Measurements from ENCODE around the gene RTP3. TPM values are rescaled to one million over a fixed set of nuclear protein-coding genes. Genes with fewer than 3 reads are reported as not detected.

Gene RTP3
- total and polyA plus RNA-seq, 2 of the 8 experiments (the other 6 are each of a cell fraction or from before 2014, with no cell fraction given) = 0.08 TPM; not detected in 1

DNA sequence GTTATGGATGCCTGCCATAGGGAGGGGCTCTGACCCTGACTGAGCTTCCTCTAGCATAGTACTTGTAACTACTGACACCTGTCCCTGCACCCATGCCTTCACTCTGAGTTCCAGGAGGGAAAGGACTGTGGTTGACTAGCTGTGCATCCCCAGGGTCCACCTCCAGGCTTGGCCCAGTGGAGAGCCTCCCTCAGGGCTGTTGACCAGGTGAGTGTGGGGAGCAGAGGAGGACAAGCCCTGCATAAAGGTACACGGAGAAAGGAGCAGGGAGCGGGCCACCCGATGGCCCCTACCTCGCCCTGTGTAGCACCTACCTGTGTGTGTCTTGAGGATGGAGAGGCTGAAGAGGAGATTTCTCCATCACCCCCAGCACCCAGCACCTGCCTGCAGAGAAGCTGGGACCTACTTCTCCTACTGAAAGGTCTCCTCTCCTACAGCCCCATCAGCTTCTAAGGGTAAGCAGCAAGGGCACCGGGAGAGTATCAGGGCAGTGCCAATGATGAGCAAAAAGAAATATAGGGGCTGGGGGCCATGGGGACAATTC, 26.3 kb upstream of the RTP3 start:
- POLR2A ChIA-PET (ENCODE audit: partially characterized antibody) = interaction anchor here (0.6 kb wide), 1 partner anchor 112 kb away, joined by 3 read pairs; no protein-coding TSS in a partner anchor

More for the DNA sequence above, 26.3 kb upstream of the RTP3 start:
- no peak overlapping the region for H3K4me2 ChIP-seq (ENCODE audit: insufficient read depth in 1 of 2, low read depth in 2 of 2, low read length in 2 of 2)
- 85% methylated on average over 5 of the region's 5 CpGs; no CpG with 5 or more reads in 1 of the 2 experiments for WGBS, 2 experiments (ENCODE audit: extremely low coverage in 1 of 2, insufficient coverage in 1 of 2, insufficient read length in 1 of 2, insufficient replicate concordance in 2 of 2, low coverage in 1 of 2, low lambda C conversion rate in 2 of 2, missing lambda C conversion rate in 1 of 2)
- H4K5ac ChIP-seq (ENCODE audit: insufficient read length, low read depth, low read length) = no peak overlapping the region
- no peak overlapping the region for H3K4ac ChIP-seq (replicated peaks; ENCODE audit: insufficient read length, low read depth, low read length)
- H4K20me1 ChIP-seq (replicated peaks in 1 of 2; ENCODE audit: control insufficient read depth in 1 of 2, insufficient read depth in 2 of 2, low read length in 2 of 2) = peaks cover 0 to 1% of the 10 kb centered on the region in 2 experiments
- H3K79me2 ChIP-seq (ENCODE audit: control insufficient read depth in 1 of 2, insufficient read depth in 2 of 2, low read length in 2 of 2) = no peaks in the 10 kb centered on the region
- H3K18ac ChIP-seq (ENCODE audit: extremely low read depth, low read length) = no peak overlapping the region
- peaks cover 0 to under 1% (median 0%) of the 10 kb centered on the region in 4 experiments; a peak in 3 of 7 replicates for H3K27me3 ChIP-seq (replicated peaks in 1 of 4; ENCODE audit: control insufficient read depth in 3 of 4, extremely low read depth in 1 of 4, insufficient read depth in 3 of 4, low read length in 3 of 4)
- no peak overlapping the region for H3K27ac ChIP-seq (ENCODE audit: low read depth, low read length)
- CTCF ChIA-PET (ENCODE audit: partially characterized antibody) = interaction anchor here (0.6 to 7.5 kb wide), 6 partner anchors 10 to 1917 kb away, joined by 3 to 38 read pairs (median 4); partner anchors contain the start of gene RTP3
- no peak overlapping the region for H2BK20ac ChIP-seq (ENCODE audit: low read length)
- H3K36me3 ChIP-seq (ENCODE audit: control insufficient read depth in 2 of 4, insufficient read depth in 4 of 4, low read length in 3 of 4) = no peaks in the 10 kb centered on the region
- no peaks in the 10 kb centered on the region for H3K79me1 ChIP-seq (ENCODE audit: low read depth, low read length)
- no peak for FAIRE-seq
- H2BK5ac ChIP-seq (ENCODE audit: low read depth, low read length) = no peak overlapping the region
- peak in 1 of 2 experiments; percentile 34 for DNase-seq (ENCODE audit: low read depth in 1 of 2, low spot score in 2 of 2)
- H3K23ac ChIP-seq (ENCODE audit: insufficient read length) = no peak overlapping the region
- H3K4me3 ChIP-seq (ENCODE audit: extremely low read depth in 1 of 4, insufficient read depth in 2 of 4, low read depth in 3 of 4, low read length in 4 of 4) = no peak overlapping the region
- no peak overlapping the region for H2BK12ac ChIP-seq (ENCODE audit: low read depth, low read length)
- H3K23me2 ChIP-seq (ENCODE audit: low read depth, low read length) = peaks cover 2% of the 10 kb centered on the region; the same call in 1 of the 2 replicates
- H2AK5ac ChIP-seq (ENCODE audit: low read depth, low read length) = no peak overlapping the region
- no peak overlapping the region for H3K56ac ChIP-seq (replicated peaks; ENCODE audit: insufficient read length, low read depth, low read length)
- H2BK120ac ChIP-seq (replicated peaks; ENCODE audit: low read depth, low read length) = no peak overlapping the region
- H3K9me3 ChIP-seq (ENCODE audit: insufficient read depth in 2 of 2, low read depth in 1 of 2, low read length in 1 of 2) = no peaks in the 10 kb centered on the region
- no peak overlapping the region for H2BK15ac ChIP-seq (ENCODE audit: low read length)
- H3K4me1 ChIP-seq (replicated peaks in 1 of 4; ENCODE audit: control insufficient read depth in 3 of 4, insufficient read depth in 4 of 4, low read length in 3 of 4) = no peaks in the 10 kb centered on the region
- no peak overlapping the region for H4K8ac ChIP-seq (ENCODE audit: extremely low read depth, insufficient read depth, low read length)
- H3K9ac ChIP-seq (replicated peaks in 1 of 4; ENCODE audit: extremely low read depth in 1 of 4, low read depth in 3 of 4, low read length in 3 of 4) = no peak overlapping the region
- no peak overlapping the region for H4K91ac ChIP-seq (replicated peaks; ENCODE audit: insufficient read length, low read length)
- no peak overlapping the region for H2AFZ ChIP-seq (ENCODE audit: low read length)
- H3K14ac ChIP-seq (ENCODE audit: insufficient read length) = no peak overlapping the region
